ENCODE results near the gene JSRP1.

Gene JSRP1

GRCh38 chr19:2243274-2244124 is 12.7 kb downstream of the JSRP1 start:
- ChIA-PET POLR2A (no interaction called here), CTCF (interaction anchor here (1.0 kb wide), 1 partner anchor 18 kb away, joined by 4 read pairs; no protein-coding TSS in a partner anchor)
- TF ChIP-seq, protein P1, sequence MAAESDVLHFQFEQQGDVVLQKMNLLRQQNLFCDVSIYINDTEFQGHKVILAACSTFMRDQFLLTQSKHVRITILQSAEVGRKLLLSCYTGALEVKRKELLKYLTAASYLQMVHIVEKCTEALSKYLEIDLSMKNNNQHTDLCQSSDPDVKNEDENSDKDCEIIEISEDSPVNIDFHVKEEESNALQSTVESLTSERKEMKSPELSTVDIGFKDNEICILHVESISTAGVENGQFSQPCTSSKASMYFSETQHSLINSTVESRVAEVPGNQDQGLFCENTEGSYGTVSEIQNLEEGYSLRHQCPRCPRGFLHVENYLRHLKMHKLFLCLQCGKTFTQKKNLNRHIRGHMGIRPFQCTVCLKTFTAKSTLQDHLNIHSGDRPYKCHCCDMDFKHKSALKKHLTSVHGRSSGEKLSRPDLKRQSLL (tag by site-specific recombination; IDR thresholded peaks at IDR 0.05): no peak
- TF ChIP-seq ZNF664 (tag by site-specific recombination; IDR thresholded peaks at IDR 0.05): no peak
- peak; percentile 36; the same call in 1 of the 2 replicates for TF ChIP-seq GLIS2 (tag by site-specific recombination; IDR thresholded peaks at IDR 0.05)
- TF ChIP-seq ZNF549 (tag by site-specific recombination; IDR thresholded peaks at IDR 0.05): no peak
- no peak for TF ChIP-seq ZNF701 (tag by site-specific recombination; IDR thresholded peaks at IDR 0.05)
- TF ChIP-seq, protein P2, sequence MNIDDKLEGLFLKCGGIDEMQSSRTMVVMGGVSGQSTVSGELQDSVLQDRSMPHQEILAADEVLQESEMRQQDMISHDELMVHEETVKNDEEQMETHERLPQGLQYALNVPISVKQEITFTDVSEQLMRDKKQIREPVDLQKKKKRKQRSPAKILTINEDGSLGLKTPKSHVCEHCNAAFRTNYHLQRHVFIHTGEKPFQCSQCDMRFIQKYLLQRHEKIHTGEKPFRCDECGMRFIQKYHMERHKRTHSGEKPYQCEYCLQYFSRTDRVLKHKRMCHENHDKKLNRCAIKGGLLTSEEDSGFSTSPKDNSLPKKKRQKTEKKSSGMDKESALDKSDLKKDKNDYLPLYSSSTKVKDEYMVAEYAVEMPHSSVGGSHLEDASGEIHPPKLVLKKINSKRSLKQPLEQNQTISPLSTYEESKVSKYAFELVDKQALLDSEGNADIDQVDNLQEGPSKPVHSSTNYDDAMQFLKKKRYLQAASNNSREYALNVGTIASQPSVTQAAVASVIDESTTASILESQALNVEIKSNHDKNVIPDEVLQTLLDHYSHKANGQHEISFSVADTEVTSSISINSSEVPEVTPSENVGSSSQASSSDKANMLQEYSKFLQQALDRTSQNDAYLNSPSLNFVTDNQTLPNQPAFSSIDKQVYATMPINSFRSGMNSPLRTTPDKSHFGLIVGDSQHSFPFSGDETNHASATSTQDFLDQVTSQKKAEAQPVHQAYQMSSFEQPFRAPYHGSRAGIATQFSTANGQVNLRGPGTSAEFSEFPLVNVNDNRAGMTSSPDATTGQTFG (tag by site-specific recombination; IDR thresholded peaks at IDR 0.05; ENCODE audit: borderline replicate concordance): no peak
- TF ChIP-seq ZNF645 (tag by site-specific recombination; IDR thresholded peaks at IDR 0.05): no peak
- no peak for TF ChIP-seq TRIM28 (IDR thresholded peaks at IDR 0.05; ENCODE audit: borderline replicate concordance, low read length)
- no peak for TF ChIP-seq HOXD13 (CRISPR knock-in tag; IDR thresholded peaks at IDR 0.05; ENCODE audit: borderline replicate concordance)
- no peak for TF ChIP-seq ZNF248 (tag by site-specific recombination; IDR thresholded peaks at IDR 0.05)
- no peak for TF ChIP-seq RBAK (tag by site-specific recombination; IDR thresholded peaks at IDR 0.05)
- 0 out of 2 replicates have a peak, but pooled peaks have one; percentile 20 for TF ChIP-seq ZIC2 (tag by site-specific recombination; IDR thresholded peaks at IDR 0.05)
- no peak for TF ChIP-seq ZBTB48 (tag by site-specific recombination; IDR thresholded peaks at IDR 0.05)
- TF ChIP-seq, protein P3, sequence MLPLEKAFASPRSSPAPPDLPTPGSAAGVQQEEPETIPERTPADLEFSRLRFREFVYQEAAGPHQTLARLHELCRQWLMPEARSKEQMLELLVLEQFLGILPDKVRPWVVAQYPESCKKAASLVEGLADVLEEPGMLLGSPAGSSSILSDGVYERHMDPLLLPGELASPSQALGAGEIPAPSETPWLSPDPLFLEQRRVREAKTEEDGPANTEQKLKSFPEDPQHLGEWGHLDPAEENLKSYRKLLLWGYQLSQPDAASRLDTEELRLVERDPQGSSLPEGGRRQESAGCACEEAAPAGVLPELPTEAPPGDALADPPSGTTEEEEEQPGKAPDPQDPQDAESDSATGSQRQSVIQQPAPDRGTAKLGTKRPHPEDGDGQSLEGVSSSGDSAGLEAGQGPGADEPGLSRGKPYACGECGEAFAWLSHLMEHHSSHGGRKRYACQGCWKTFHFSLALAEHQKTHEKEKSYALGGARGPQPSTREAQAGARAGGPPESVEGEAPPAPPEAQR (tag by site-specific recombination; IDR thresholded peaks at IDR 0.05): no peak
- TF ChIP-seq, protein P4, sequence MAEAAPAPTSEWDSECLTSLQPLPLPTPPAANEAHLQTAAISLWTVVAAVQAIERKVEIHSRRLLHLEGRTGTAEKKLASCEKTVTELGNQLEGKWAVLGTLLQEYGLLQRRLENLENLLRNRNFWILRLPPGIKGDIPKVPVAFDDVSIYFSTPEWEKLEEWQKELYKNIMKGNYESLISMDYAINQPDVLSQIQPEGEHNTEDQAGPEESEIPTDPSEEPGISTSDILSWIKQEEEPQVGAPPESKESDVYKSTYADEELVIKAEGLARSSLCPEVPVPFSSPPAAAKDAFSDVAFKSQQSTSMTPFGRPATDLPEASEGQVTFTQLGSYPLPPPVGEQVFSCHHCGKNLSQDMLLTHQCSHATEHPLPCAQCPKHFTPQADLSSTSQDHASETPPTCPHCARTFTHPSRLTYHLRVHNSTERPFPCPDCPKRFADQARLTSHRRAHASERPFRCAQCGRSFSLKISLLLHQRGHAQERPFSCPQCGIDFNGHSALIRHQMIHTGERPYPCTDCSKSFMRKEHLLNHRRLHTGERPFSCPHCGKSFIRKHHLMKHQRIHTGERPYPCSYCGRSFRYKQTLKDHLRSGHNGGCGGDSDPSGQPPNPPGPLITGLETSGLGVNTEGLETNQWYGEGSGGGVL (tag by site-specific recombination; IDR thresholded peaks at IDR 0.05): no peak
- TF ChIP-seq KLF9 (tag by site-specific recombination; IDR thresholded peaks at IDR 0.05; ENCODE audit: low read depth): 0 out of 2 replicates have a peak, but pooled peaks have one; percentile 19
- no peak for TF ChIP-seq ZNF692 (tag by site-specific recombination; IDR thresholded peaks at IDR 0.05)
- no peak for TF ChIP-seq ZNF416 (tag by site-specific recombination; IDR thresholded peaks at IDR 0.05)
- TF ChIP-seq ZFP3 (tag by site-specific recombination; IDR thresholded peaks at IDR 0.05; ENCODE audit: low read depth): no peak
- no peak for TF ChIP-seq ZNF274 (IDR thresholded peaks at IDR 0.05; ENCODE audit: low read length)
- no peak for TF ChIP-seq ZNF274 (tag by site-specific recombination; IDR thresholded peaks at IDR 0.05; ENCODE audit: borderline replicate concordance)
- no peak for TF ChIP-seq ZNF239 (tag by site-specific recombination; IDR thresholded peaks at IDR 0.05)
- TF ChIP-seq TCF7L2 (IDR thresholded peaks at IDR 0.05; ENCODE audit: borderline replicate concordance, low read depth, low read length): no peak
- no peak for TF ChIP-seq ZNF488 (tag by site-specific recombination; IDR thresholded peaks at IDR 0.05)
- TF ChIP-seq PBX3 (CRISPR knock-in tag; IDR thresholded peaks at IDR 0.05): no peak
- no peak for TF ChIP-seq ZNF433 (tag by site-specific recombination; IDR thresholded peaks at IDR 0.05; ENCODE audit: low read depth)

More at GRCh38 chr19:2243274-2244124, 12.7 kb downstream of the JSRP1 start:
- H3K4me1 ChIP-seq (ENCODE audit: control insufficient read depth, insufficient read depth, low read length): peaks cover 4% of the 10 kb centered on the region; the same call in 1 of the 2 replicates
- no peak overlapping the region for H3K27ac ChIP-seq (ENCODE audit: extremely low read depth, low read depth, low read length)
- no peaks in the 10 kb centered on the region for H3K9me3 ChIP-seq (ENCODE audit: control insufficient read depth, insufficient read depth, low read depth, low read length)
- H3K4me3 ChIP-seq (ENCODE audit: low read depth, low read length): no peak overlapping the region
- peaks cover 10 to 84% of the 10 kb centered on the region in 2 experiments for H3K36me3 ChIP-seq (ENCODE audit: control insufficient read depth in 2 of 2, insufficient read depth in 1 of 2, low read length in 2 of 2)

All from HEK293 (cell line).